Measurements from ENCODE around the gene PDZD8.

DNA sequence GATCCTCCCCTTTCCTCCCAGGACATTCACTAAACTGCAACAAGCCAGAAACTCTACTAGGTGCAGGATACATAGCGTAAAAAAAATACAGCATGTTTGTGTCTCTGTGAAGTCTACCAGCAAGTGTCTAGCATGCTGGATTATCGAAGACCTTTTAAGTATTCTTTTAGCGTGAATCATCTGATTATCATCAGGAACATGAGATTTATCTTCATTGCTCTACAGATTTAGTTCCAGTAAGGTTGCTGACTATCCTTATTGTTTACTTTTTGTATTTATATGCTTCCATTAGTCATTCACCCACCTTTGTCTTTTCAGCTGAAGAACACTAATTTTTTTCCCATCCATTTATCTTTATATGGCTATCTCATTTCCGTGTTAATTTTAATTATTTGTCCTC is 62.8 kb downstream of the PDZD8 start:
- TF ChIP-seq, protein P1, sequence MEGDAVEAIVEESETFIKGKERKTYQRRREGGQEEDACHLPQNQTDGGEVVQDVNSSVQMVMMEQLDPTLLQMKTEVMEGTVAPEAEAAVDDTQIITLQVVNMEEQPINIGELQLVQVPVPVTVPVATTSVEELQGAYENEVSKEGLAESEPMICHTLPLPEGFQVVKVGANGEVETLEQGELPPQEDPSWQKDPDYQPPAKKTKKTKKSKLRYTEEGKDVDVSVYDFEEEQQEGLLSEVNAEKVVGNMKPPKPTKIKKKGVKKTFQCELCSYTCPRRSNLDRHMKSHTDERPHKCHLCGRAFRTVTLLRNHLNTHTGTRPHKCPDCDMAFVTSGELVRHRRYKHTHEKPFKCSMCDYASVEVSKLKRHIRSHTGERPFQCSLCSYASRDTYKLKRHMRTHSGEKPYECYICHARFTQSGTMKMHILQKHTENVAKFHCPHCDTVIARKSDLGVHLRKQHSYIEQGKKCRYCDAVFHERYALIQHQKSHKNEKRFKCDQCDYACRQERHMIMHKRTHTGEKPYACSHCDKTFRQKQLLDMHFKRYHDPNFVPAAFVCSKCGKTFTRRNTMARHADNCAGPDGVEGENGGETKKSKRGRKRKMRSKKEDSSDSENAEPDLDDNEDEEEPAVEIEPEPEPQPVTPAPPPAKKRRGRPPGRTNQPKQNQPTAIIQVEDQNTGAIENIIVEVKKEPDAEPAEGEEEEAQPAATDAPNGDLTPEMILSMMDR (IDR thresholded peaks at IDR 0.05), result no peak
- no peak for TF ChIP-seq POLR2A (IDR thresholded peaks at IDR 0.05)

Data from adrenal gland (tissue), 5 donors.